Vagina (tissue), 2 donors: ENCODE data around the gene DHX29.

Source experiments
- CTCF ChIP-seq, 3 experiments: fragments of 450-650 bp in 2 of 3; fragments of 200-600 bp in 1 of 3; sonication (generic) in 1 of 3; IDR thresholded peaks; one replicate each; pipeline ENCODE4 v1.5.1; 2017 to 2019; ENCODE audit warnings: antibody characterized with exemption in 3 of 3, mild to moderate bottlenecking in 2 of 3, moderate library complexity in 2 of 3
- POLR2A ChIP-seq, 2 donors: fragments of 450-650 bp; IDR thresholded peaks; one replicate each; pipeline ENCODE4 v1.6.1; 2017; ENCODE audit warnings: antibody characterized with exemption in 2 of 2, mild to moderate bottlenecking in 2 of 2, moderate library complexity in 2 of 2

- TF ChIP-seq CTCF (IDR thresholded peaks at IDR 0.05) (no peak), POLR2A (IDR thresholded peaks at IDR 0.05) (no peak)
Observed at GRCh38 chr5:55225346-55225745, 82.1 kb downstream of the DHX29 start.
